SHP77 (cell line): Measurements from ENCODE around the gene HOXB3.

ENCODE experiments used
- DNase-seq, 2 experiments: peaks; one replicate each; lab custom pipeline; 2025; lab: John Stamatoyannopoulos, UW

HOXB3 gene

GRCh38 chr17:48612456-48612853 lies 22.4 kb upstream of the HOXB3 start:
- DNase-seq = peak; percentile 43 to 55

GRCh38 chr17:48611681-48612455 lies 21.8 kb upstream of the HOXB3 start:
- DNase-seq = peak; percentile 92 to 96

DNA sequence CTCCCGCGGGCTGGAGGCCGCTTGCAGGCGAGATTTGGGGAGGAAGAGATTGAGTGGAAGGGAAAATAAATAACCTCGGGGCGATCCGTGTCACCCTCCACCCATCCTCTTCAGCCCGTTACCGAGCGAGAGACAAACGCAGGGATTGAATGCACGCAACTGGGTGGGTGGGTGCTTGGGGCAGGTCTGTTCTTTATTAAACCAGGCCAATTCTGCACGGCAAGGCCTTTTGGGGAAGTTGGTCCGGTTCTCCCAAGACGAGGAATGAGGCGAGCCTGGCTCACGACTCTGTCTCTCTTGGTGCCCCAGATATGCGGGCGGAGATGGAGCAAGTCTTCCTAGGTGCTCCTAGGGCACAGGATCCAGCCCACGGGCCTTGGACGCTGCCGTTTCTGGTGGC lies 21.2 kb upstream of the HOXB3 start:
- peak; percentile 49 to 63 for DNase-seq

GRCh38 chr17:48610282-48611211 lies 20.5 kb upstream of the HOXB3 start, which contains the start of gene HOXB7:
Gene HOXB7 (minus strand): TSS chr17:48611017. CDS start chr17:48610918, 99 bp downstream.
- peak; percentile 66 to 75 for DNase-seq

- no peak for DNase-seq
These were observed 19.8 kb upstream of the HOXB3 start for GRCh38 chr17:48609759-48610281.

DNA sequence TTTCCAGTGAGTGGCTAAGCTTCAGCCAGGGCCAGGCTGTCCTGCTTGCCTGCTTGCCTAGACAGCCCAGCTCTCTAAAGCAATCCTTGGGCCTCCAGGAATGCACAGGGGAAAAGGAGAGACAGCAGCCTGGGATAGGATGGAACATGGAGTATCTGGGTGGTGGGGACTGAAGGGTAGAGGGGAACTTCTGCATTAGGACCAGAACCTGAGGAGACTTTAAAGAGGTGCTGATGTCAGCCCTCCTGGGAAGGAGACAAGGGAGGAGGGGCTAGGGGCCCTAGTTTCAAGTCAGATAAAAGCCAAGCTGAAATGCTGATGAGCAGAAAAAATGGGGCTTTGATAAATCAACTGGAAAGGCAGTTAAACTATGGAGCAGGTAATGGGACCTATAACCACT lies 19.0 kb upstream of the HOXB3 start:
- DNase-seq = no peak

- DNase-seq = no peak
These were observed 18.4 kb upstream of the HOXB3 start for GRCh38 chr17:48608494-48608834.

GRCh38 chr17:48606892-48607614 lies 17.0 kb upstream of the HOXB3 start:
- no peak for DNase-seq

GRCh38 chr17:48605991-48606891 lies 16.2 kb upstream of the HOXB3 start:
- DNase-seq = no peak

- DNase-seq = no peak
These were observed 15.4 kb upstream of the HOXB3 start for GRCh38 chr17:48605409-48605919.

GRCh38 chr17:48604770-48605329 lies 14.8 kb upstream of the HOXB3 start, which contains the start of gene HOXB6:
Gene HOXB6 (minus strand): TSS chr17:48604986. CDS start chr17:48598150, 6,836 bp downstream.
- DNase-seq = peak in 1 of 2 experiments; percentile 15

DNA sequence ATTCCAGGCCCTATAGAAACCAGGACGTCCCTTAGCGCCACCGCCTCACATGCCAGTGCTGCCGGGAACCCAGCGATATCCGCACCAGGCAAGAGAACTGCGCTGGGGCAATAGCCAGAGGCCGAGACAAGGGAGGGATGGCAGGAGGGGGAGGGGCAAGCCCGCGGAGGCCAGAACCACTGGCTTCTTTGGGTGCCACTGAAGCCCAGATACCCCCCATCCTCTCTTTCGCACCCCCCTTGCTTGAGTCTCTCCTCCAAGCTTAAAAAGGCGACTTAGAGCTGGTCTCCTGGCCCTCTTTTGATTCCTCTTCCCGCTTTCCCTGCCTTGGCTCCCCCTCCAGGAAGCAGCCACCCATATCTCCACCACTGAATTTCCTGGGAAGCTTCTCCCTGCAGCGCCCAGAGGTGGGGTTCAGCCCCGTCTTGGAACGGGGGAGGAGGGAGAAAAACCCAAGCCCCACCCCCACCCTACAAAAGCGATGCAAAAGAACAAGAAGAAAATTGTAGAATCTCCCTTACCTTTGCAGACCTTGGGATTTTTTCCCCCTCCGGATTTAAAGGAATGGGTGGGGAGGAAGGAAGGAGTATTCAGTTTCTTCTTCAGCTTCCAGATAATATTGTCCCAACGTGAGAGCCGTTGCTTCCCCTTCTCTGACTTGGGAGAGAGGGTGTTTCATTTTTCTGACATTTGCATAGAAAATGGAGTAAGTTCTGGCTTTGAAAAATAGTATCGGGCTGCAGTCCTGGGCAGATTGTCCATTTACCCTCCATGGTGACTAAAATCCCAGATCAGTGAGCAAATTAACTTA lies 14.1 kb upstream of the HOXB3 start:
- peak; percentile 62 to 77 for DNase-seq

GRCh38 chr17:48601539-48602425 lies 11.7 kb upstream of the HOXB3 start:
- DNase-seq = no peak

DNA sequence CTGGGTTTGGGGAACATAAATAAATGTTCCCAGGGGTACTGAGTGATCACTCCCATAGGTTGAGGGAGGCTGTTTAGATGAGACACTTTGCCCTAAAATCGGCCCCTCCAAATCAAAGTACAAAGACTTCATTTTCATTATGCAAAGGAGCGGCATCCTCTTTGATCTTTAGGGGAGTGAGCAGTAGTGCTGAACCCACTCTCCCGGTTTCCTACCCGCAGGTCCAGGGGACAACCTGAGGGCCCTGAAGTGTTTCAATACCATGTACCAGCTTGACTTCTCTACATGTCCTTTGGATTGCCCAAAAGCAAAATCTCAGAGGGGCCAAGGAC lies 11.1 kb upstream of the HOXB3 start:
- DNase-seq = no peak

- no peak for DNase-seq
These were observed 10.4 kb upstream of the HOXB3 start for GRCh38 chr17:48600244-48601098.

DNA sequence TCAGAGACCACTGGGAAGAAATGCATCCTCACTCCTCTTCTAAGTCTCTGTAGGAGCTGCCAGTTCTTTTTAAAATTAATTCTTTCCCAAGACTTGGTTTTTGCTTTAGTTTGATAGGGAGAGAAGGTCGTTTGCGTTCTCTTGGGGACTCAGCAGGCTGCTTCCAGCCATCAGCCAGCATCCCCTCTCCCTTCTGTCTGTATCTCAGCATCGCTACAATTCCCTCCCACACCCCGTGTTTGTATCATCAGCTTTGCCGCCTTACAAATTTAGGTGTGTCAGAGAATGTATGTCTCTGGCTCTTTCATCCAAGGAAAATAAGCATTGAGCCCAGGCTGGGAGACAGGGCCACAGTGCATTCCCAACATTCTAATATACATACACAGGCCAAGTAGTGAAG lies 9.3 kb upstream of the HOXB3 start:
- no peak for DNase-seq

GRCh38 chr17:48598736-48599135 lies 8.7 kb upstream of the HOXB3 start:
- DNase-seq = no peak
